T-cell (primary cell): Measurements from ENCODE around the gene FOCAD. TPM values are rescaled to one million over a fixed set of nuclear protein-coding genes. Genes with fewer than 3 reads are reported as not detected.

Experiments
- ATAC-seq, 4 experiments: fragments of 200-7000 bp in 3 of 4; fragments of 150-1000 bp in 1 of 4; cut with Tn5 transposase; replicated peaks in 1 of 4; 1 replicate in 3 of 4; 2 replicates in 1 of 4; pipeline ENCODE4 v1.10.0; 2021; ENCODE audit warnings: moderate library complexity in 3 of 4, mild to moderate bottlenecking in 2 of 4, moderate number of reproducible peaks in 1 of 4
- CTCF ChIA-PET, 2 donors: fragments of 300-600 bp; sonication (Branson Sonifier 250); formaldehyde crosslinking; loops; one replicate each; lab custom pipeline; 2022; ENCODE audit warnings: antibody characterized with exemption in 2 of 2; lab: Charles Lee
- POLR2A ChIA-PET, 2 donors: fragments of 300-600 bp; sonication (Branson Sonifier 250); formaldehyde crosslinking; loops; one replicate each; lab custom pipeline; 2022; ENCODE audit warnings: antibody characterized with exemption in 2 of 2; lab: Charles Lee
- DNase-seq, 35 experiments: peaks; one replicate each; pipeline versions ENCODE4 v3.0.0 to v3.0.0-alpha.2; 2013 to 2023
- H3K27ac ChIP-seq: one replicate; pipeline ENCODE4 v1.5.1; 2013; ENCODE audit warnings: low read length
- H3K27me3 ChIP-seq, 2 experiments: replicated peaks in 1 of 2; 1 replicate in 1 of 2; 2 replicates in 1 of 2; pipeline versions ENCODE4 v1.6.1 to v1.7.0; 2013; ENCODE audit warnings: low read length in 1 of 2, mixed read lengths in 1 of 2; ENCODE audit not compliant: control insufficient read depth in 2 of 2, insufficient read depth in 2 of 2; ENCODE audit errors: extremely low read depth in 1 of 2
- H3K36me3 ChIP-seq, 2 donors: 1 replicate in 1 of 2; 2 replicates in 1 of 2; pipeline versions ENCODE4 v1.6.1 to v1.7.0; 2013; ENCODE audit warnings: low read length in 1 of 2; ENCODE audit not compliant: control insufficient read depth in 2 of 2, insufficient read depth in 1 of 2; ENCODE audit errors: extremely low read depth in 1 of 2
- H3K4me1 ChIP-seq, 2 experiments: 1 replicate in 1 of 2; 2 replicates in 1 of 2; pipeline versions ENCODE4 v1.6.1 to v1.7.0; 2013; ENCODE audit warnings: low read length in 2 of 2, mixed read lengths in 1 of 2; ENCODE audit not compliant: insufficient read depth in 2 of 2, control insufficient read depth in 1 of 2; ENCODE audit errors: extremely low read depth in 1 of 2
- H3K4me3 ChIP-seq, 2 donors: 1 replicate in 1 of 2; 2 replicates in 1 of 2; pipeline versions ENCODE4 v1.5.1 to v1.7.0; 2013; ENCODE audit warnings: mild to moderate bottlenecking in 2 of 2, low read length in 1 of 2, moderate library complexity in 1 of 2; ENCODE audit not compliant: control insufficient read depth in 1 of 2; ENCODE audit errors: extremely low read depth in 1 of 2
- H3K9me3 ChIP-seq: 2 replicates; pipeline ENCODE4 v1.7.0; 2013
- H3K27ac Mint-ChIP-seq, 2 donors: one replicate each; pipeline ENCODE4 v1.8.0; 2020 to 2021; ENCODE audit warnings: mild to moderate bottlenecking in 2 of 2, mixed read lengths in 2 of 2
- H3K27me3 Mint-ChIP-seq, 2 donors: one replicate each; pipeline ENCODE4 v1.8.0; 2021 to 2022; ENCODE audit warnings: mixed read lengths in 2 of 2
- H3K36me3 Mint-ChIP-seq: one replicate; pipeline ENCODE4 v1.8.0; 2021; ENCODE audit warnings: mixed read lengths
- H3K4me1 Mint-ChIP-seq, 3 donors: one replicate each; pipeline ENCODE4 v1.8.0; 2020 to 2022; ENCODE audit warnings: mixed read lengths in 3 of 3, mild to moderate bottlenecking in 1 of 3
- H3K4me3 Mint-ChIP-seq, 3 donors: one replicate each; pipeline ENCODE4 v1.8.0; 2020 to 2022; ENCODE audit warnings: mild to moderate bottlenecking in 3 of 3, mixed read lengths in 3 of 3, moderate library complexity in 3 of 3
- H3K9me3 Mint-ChIP-seq, 3 donors: one replicate each; pipeline ENCODE4 v1.8.0; 2020 to 2022; ENCODE audit warnings: mixed read lengths in 3 of 3
- whole genome bisulfite sequencing: methylation state at CpG from one replicate; pipeline ENCODE4 v1.1.5; 2013; ENCODE audit warnings: missing lambda C conversion rate; ENCODE audit not compliant: insufficient coverage; 5-methylcytosine and 5-hydroxymethylcytosine counted together
- total RNA-seq, 35 experiments: library from RNA in 6 of 35; stranded (reverse) in 6 of 35; fragments of 120-200 nt in 1 of 35; gene quantifications; one replicate each; pipeline versions ENCODE4 v1.2.1 to v1.2.4 and lab custom pipeline; 2013 to 2026

Gene FOCAD
- total RNA-seq, 5 donors from 2014 or later (not counting 1 experiment from before 2014, with no cell fraction given): 13.4 to 29.0 (median 21.3) TPM

- no peaks in the 10 kb centered on the region for H3K27me3 Mint-ChIP-seq
- Histone ChIP-seq H3K27ac (no peak overlapping the region), H3K9me3 (no peaks in the 10 kb centered on the region), H3K4me3 (no peak overlapping the region), H3K4me1 (no peaks in the 10 kb centered on the region), H3K36me3 (no peaks in the 10 kb centered on the region), H3K27me3 (no peaks in the 10 kb centered on the region)
- H3K4me3 Mint-ChIP-seq: no peak overlapping the region
- WGBS: 25% methylated on average over 1 of the region's 4 CpGs
- ATAC-seq (no peak), DNase-seq (no peak)
- H3K9me3 Mint-ChIP-seq: no peaks in the 10 kb centered on the region
- peaks cover 0 to 10% (median 4%) of the 10 kb centered on the region in 3 donors for H3K4me1 Mint-ChIP-seq
- H3K36me3 Mint-ChIP-seq: peaks cover 33% of the 10 kb centered on the region
- H3K27ac Mint-ChIP-seq: no peak overlapping the region
- POLR2A ChIA-PET: no interaction called here
- CTCF ChIA-PET: no interaction called here
Observed at GRCh38 chr9:20732118-20732517, 48.1 kb downstream of the FOCAD start.

DNA sequence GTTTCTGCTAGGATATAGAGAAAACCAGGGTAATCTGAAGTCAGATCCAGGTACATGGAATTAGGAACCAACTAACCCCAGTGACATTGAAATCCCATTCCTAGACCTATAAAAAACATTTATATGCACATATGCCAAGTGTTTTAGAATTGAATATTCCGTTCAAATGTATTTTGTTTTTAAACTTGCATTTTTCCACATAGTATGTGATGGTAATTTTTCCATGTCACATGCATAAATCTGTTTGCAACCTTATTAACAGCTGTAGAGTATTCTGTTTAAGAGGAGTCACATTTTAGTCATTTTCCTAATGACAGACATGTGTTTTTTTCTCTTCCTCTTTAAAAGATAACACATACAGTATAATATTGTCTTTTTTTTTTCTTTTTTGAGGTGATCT, 50.2 kb downstream of the FOCAD start:
- no peaks in the 10 kb centered on the region for H3K27me3 Mint-ChIP-seq
- no peaks in the 10 kb centered on the region for H3K4me1 ChIP-seq
- H3K36me3 Mint-ChIP-seq: peaks cover 30% of the 10 kb centered on the region
- no peaks in the 10 kb centered on the region for H3K9me3 Mint-ChIP-seq
- POLR2A ChIA-PET: no interaction called here
- WGBS: no CpG with 5 or more reads among the region's 1 CpG
- no peak overlapping the region for H3K4me3 Mint-ChIP-seq
- H3K9me3 ChIP-seq: no peaks in the 10 kb centered on the region
- H3K27ac ChIP-seq: no peak overlapping the region
- DNase-seq: no peak
- H3K36me3 ChIP-seq: no peaks in the 10 kb centered on the region
- H3K4me1 Mint-ChIP-seq: peaks cover 0 to 6% (median 4%) of the 10 kb centered on the region in 3 donors
- H3K4me3 ChIP-seq: no peak overlapping the region
- CTCF ChIA-PET: no interaction called here
- H3K27ac Mint-ChIP-seq: no peak overlapping the region
- no peaks in the 10 kb centered on the region for H3K27me3 ChIP-seq
- no peak for ATAC-seq

- no CpG with 5 or more reads among the region's 1 CpG for WGBS
- H3K27ac ChIP-seq: no peak overlapping the region
- ATAC-seq (peak in 2 of 4 experiments; percentile 28 to 47), DNase-seq (peak in 1 of 35 experiments; percentile 4)
- no peaks in the 10 kb centered on the region for H3K36me3 ChIP-seq
- H3K9me3 Mint-ChIP-seq: no peaks in the 10 kb centered on the region
- H3K27me3 ChIP-seq: no peaks in the 10 kb centered on the region
- H3K36me3 Mint-ChIP-seq: peaks cover 42% of the 10 kb centered on the region
- peaks cover 15 to 18% (median 16%) of the 10 kb centered on the region in 3 donors for H3K4me1 Mint-ChIP-seq
- peaks cover 0 to 15% of the 10 kb centered on the region in 2 experiments for H3K4me1 ChIP-seq
- H3K27ac Mint-ChIP-seq: peak overlapping the region in 1 of 2 donors; percentile 74
- H3K4me3 ChIP-seq: no peak overlapping the region
- CTCF ChIA-PET: interaction anchor here (0.6 to 1.0 kb wide), 2 partner anchors 15 to 739 kb away, joined by 3 read pairs; no protein-coding TSS in a partner anchor
- H3K27me3 Mint-ChIP-seq: no peaks in the 10 kb centered on the region
- no peak overlapping the region for H3K4me3 Mint-ChIP-seq
- H3K9me3 ChIP-seq: no peaks in the 10 kb centered on the region
- POLR2A ChIA-PET: no interaction called here
Observed at GRCh38 chr9:20740304-20740703, 56.2 kb downstream of the FOCAD start.

DNA sequence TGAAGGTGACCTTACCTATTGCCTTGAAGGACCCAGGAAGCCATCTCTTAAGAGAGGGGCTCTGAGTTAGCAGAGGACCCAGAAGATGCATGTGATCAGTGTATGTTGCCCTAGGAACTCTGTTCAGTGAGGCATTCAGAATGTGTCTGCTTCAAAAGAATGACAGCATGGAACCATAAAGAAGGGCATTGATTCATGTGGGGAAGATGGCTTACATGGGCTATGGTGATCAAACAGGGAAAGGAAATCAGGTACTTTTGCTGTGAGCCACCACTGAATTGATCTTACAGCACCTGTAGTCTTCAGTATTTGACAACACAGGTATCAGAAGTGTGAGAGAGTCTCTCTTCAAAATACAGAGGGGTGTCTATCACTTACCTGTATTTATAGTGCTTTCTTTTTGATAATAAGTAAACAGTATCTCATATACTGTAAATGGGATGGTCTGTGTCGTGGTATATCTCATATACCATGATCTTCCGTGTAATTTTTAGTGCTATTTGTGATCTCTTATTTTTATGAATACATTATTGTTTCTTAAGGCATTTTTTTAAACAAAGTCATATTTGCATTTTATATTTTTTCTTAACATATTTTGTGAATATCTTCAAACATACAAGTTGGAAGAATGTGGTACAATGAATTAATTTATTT, 57.0 kb downstream of the FOCAD start:
- POLR2A ChIA-PET: no interaction called here
- ATAC-seq: peak in 2 of 4 experiments; percentile 56 to 97

GRCh38 chr9:20742833-20743232, 58.8 kb downstream of the FOCAD start:
- no peaks in the 10 kb centered on the region for H3K27me3 Mint-ChIP-seq
- no peak for DNase-seq
- peaks cover 15 to 18% (median 16%) of the 10 kb centered on the region in 3 donors for H3K4me1 Mint-ChIP-seq
- no peak overlapping the region for H3K4me3 Mint-ChIP-seq
- Histone ChIP-seq H3K27me3 (no peaks in the 10 kb centered on the region), H3K27ac (no peak overlapping the region), H3K36me3 (no peaks in the 10 kb centered on the region), H3K4me3 (no peak overlapping the region), H3K4me1 (peaks cover 0 to 15% of the 10 kb centered on the region in 2 experiments), H3K9me3 (no peaks in the 10 kb centered on the region)
- no peaks in the 10 kb centered on the region for H3K9me3 Mint-ChIP-seq
- WGBS: 90% methylated on average over 2 of the region's 3 CpGs
- H3K36me3 Mint-ChIP-seq: peaks cover 44% of the 10 kb centered on the region
- POLR2A ChIA-PET: interaction anchor here in 1 of 2 donors (0.6 kb wide), 1 partner anchor 113 kb away, joined by 4 read pairs; no protein-coding TSS in a partner anchor
- ATAC-seq: no peak
- no peak overlapping the region for H3K27ac Mint-ChIP-seq
- CTCF ChIA-PET: no interaction called here

More for the DNA sequence above, 57.0 kb downstream of the FOCAD start:
- no CpG with 5 or more reads among the region's 2 CpGs for WGBS
- Mint-ChIP-seq H3K27me3 (no peaks in the 10 kb centered on the region), H3K36me3 (peaks cover 47% of the 10 kb centered on the region), H3K4me3 (no peak overlapping the region), H3K4me1 (peaks cover 15 to 18% (median 16%) of the 10 kb centered on the region in 3 donors), H3K27ac (no peak overlapping the region), H3K9me3 (no peaks in the 10 kb centered on the region)
- peak in 4 of 35 experiments; percentile 4 to 45 (median 10) for DNase-seq
- peaks cover 0 to 15% of the 10 kb centered on the region in 2 experiments for H3K4me1 ChIP-seq
- no peaks in the 10 kb centered on the region for H3K9me3 ChIP-seq
- H3K27ac ChIP-seq: no peak overlapping the region
- CTCF ChIA-PET: no interaction called here
- H3K4me3 ChIP-seq: no peak overlapping the region
- no peaks in the 10 kb centered on the region for H3K36me3 ChIP-seq
- no peaks in the 10 kb centered on the region for H3K27me3 ChIP-seq

GRCh38 chr9:20744036-20744630, 60.1 kb downstream of the FOCAD start:
- peaks cover 15 to 18% (median 16%) of the 10 kb centered on the region in 3 donors for H3K4me1 Mint-ChIP-seq
- Histone ChIP-seq H3K9me3 (no peaks in the 10 kb centered on the region), H3K27ac (no peak overlapping the region), H3K4me1 (peaks cover 0 to 15% of the 10 kb centered on the region in 2 experiments), H3K36me3 (no peaks in the 10 kb centered on the region), H3K4me3 (no peak overlapping the region), H3K27me3 (no peaks in the 10 kb centered on the region)
- H3K9me3 Mint-ChIP-seq: no peaks in the 10 kb centered on the region
- no peak for ATAC-seq
- CTCF ChIA-PET: interaction anchor here (0.6 kb wide), 2 partner anchors 197 to 678 kb away, joined by 3 read pairs; no protein-coding TSS in a partner anchor
- H3K4me3 Mint-ChIP-seq: no peak overlapping the region
- no peak overlapping the region for H3K27ac Mint-ChIP-seq
- POLR2A ChIA-PET: interaction anchor here in 1 of 2 donors (0.7 kb wide), 1 partner anchor 305 kb away, joined by 3 read pairs; no protein-coding TSS in a partner anchor
- no peak for DNase-seq
- H3K36me3 Mint-ChIP-seq: peaks cover 38% of the 10 kb centered on the region
- no peaks in the 10 kb centered on the region for H3K27me3 Mint-ChIP-seq
- no CpG with 5 or more reads among the region's 2 CpGs for WGBS
